ENCODE results near the gene ST3GAL2.

DNA sequence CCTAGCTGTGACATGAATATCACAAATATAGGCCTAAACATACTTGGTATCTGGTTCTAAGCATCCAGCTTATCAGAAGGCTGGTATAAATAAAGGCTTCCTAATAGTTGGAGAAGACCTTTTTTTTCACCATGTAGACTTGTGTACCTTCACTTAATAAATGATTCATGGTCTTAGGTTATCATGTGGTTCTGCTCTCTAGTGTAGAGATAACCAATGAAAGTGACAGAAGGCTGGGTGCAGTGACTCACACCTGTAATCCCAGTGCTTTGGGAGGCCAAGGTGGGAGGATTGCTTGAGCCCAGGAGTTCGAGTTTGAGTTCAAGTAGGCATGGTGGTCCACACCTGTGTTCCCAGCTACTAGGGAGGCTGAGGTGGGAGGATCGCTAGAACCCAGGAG, 89.1 kb downstream of the ST3GAL2 start:
- TF ChIP-seq POLR2AphosphoS5 (IDR thresholded peaks at IDR 0.05; ENCODE audit: low read depth) (no peak), SPI1 (IDR thresholded peaks at IDR 0.05; ENCODE audit: borderline replicate concordance, low read depth) (no peak)
- TF ChIP-seq, protein P1, sequence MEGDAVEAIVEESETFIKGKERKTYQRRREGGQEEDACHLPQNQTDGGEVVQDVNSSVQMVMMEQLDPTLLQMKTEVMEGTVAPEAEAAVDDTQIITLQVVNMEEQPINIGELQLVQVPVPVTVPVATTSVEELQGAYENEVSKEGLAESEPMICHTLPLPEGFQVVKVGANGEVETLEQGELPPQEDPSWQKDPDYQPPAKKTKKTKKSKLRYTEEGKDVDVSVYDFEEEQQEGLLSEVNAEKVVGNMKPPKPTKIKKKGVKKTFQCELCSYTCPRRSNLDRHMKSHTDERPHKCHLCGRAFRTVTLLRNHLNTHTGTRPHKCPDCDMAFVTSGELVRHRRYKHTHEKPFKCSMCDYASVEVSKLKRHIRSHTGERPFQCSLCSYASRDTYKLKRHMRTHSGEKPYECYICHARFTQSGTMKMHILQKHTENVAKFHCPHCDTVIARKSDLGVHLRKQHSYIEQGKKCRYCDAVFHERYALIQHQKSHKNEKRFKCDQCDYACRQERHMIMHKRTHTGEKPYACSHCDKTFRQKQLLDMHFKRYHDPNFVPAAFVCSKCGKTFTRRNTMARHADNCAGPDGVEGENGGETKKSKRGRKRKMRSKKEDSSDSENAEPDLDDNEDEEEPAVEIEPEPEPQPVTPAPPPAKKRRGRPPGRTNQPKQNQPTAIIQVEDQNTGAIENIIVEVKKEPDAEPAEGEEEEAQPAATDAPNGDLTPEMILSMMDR (IDR thresholded peaks at IDR 0.05; ENCODE audit: insufficient read depth, low read length), result no peak

Data from HL-60 (cell line).